Gastroesophageal sphincter (tissue), 3 donors: ENCODE measurements around the gene LRRC8B.

ENCODE experiments used
- EP300 ChIP-seq: sonication (generic); formaldehyde crosslinking; IDR thresholded peaks from one replicate; pipeline ENCODE4 v1.6.1; 2017; ENCODE audit warnings: antibody characterized with exemption, mild to moderate bottlenecking
- POLR2A ChIP-seq, 2 donors: fragments of 450-650 bp; IDR thresholded peaks; one replicate each; pipeline ENCODE4 v1.6.1; 2017; ENCODE audit warnings: antibody characterized with exemption in 2 of 2, mild to moderate bottlenecking in 2 of 2, moderate library complexity in 1 of 2
- POLR2AphosphoS5 ChIP-seq: sonication (generic); formaldehyde crosslinking; IDR thresholded peaks from one replicate; pipeline ENCODE4 v1.6.1; 2017; ENCODE audit warnings: antibody characterized with exemption
- TF ChIP-seq, protein P1 (sequence below), 4 experiments: fragments of 200-600 bp in 2 of 4; fragments of 450-650 bp in 2 of 4; sonication (generic) in 1 of 4; IDR thresholded peaks; one replicate each; pipeline ENCODE4 v1.5.1; 2017 to 2019; ENCODE audit warnings: antibody characterized with exemption in 4 of 4, mild to moderate bottlenecking in 2 of 4, moderate library complexity in 2 of 4

DNA sequence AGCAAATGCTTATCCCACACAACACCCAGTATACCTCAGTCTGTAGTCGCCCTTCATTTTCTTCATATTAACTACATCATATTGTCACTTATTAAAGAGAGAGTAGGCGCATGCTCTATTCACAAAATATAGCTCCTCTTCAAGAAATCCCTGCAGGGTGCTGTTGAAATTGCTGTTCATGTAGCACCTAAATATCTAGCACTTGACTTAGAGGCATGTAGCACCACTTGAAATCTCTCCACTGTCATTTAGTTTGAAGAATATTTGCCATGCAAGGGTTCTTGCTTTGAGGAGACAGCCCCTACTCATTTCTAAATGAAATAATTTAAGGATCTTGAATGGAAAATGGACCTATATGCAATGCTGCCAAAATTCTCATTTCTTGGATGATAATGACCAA is 20.9 kb upstream of the LRRC8B start:
- TF ChIP-seq, protein P1, sequence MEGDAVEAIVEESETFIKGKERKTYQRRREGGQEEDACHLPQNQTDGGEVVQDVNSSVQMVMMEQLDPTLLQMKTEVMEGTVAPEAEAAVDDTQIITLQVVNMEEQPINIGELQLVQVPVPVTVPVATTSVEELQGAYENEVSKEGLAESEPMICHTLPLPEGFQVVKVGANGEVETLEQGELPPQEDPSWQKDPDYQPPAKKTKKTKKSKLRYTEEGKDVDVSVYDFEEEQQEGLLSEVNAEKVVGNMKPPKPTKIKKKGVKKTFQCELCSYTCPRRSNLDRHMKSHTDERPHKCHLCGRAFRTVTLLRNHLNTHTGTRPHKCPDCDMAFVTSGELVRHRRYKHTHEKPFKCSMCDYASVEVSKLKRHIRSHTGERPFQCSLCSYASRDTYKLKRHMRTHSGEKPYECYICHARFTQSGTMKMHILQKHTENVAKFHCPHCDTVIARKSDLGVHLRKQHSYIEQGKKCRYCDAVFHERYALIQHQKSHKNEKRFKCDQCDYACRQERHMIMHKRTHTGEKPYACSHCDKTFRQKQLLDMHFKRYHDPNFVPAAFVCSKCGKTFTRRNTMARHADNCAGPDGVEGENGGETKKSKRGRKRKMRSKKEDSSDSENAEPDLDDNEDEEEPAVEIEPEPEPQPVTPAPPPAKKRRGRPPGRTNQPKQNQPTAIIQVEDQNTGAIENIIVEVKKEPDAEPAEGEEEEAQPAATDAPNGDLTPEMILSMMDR (IDR thresholded peaks at IDR 0.05), result no peak
- TF ChIP-seq POLR2A (IDR thresholded peaks at IDR 0.05) (no peak), EP300 (no peak), POLR2AphosphoS5 (no peak)
